Dermis microvascular lymphatic vessel endothelial cell (primary cell): Measurements from ENCODE around the gene ADSS2. TPM values are rescaled to one million over a fixed set of nuclear protein-coding genes. Genes with fewer than 3 reads are reported as not detected.
"Not testable (repeated sequence)": the region's sequence is repeated elsewhere in the genome, so short reads cannot be mapped to it uniquely, and the experiment has no call there.

ENCODE experiments used
- DNase-seq, 2 donors: peaks; one replicate each; pipeline versions ENCODE4 v3.0.0 to v3.0.0-alpha.2; 2010; ENCODE audit warnings: low read depth in 2 of 2
- total RNA-seq: library from RNA; depleted of rRNA; stranded (reverse); fragments of >200 nt; gene quantifications from 2 replicates; pipeline ENCODE4 v1.2.1, GENCODE V29; 2014

ADSS2 gene
- total RNA-seq, 1 donor from 2014 or later, result 61.0 TPM

- DNase-seq, result no peak
Measured at GRCh38 chr1:244397131-244397530, 54.6 kb downstream of the ADSS2 start.

DNA sequence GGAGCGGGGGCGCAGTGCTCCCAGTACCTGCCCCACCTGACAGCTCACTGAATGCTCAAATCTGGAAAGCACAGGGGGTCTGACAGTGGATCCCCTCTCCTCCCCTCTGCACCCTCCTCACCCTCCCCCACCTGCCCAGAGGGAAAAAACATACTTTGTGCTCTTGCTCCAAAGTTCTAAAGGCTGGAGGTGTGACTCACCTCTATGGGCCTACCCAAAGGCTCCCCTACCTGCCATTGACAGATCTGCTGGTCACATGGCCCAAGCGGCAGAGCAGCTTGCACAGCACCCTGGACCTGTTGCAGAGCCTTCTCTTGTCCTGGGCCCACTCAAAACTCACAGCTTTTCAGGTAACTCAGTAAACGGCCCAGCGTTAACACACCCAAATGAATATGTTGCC lies 55.7 kb downstream of the ADSS2 start:
- no peak for DNase-seq

GRCh38 chr1:244394826-244395765 lies 56.6 kb downstream of the ADSS2 start:
- DNase-seq, result no peak

GRCh38 chr1:244394346-244394745 lies 57.4 kb downstream of the ADSS2 start:
- no peak for DNase-seq

- DNase-seq, result no peak
Measured at GRCh38 chr1:244393604-244394176, 58.0 kb downstream of the ADSS2 start.

GRCh38 chr1:244391761-244392160 lies 59.9 kb downstream of the ADSS2 start:
- no peak for DNase-seq

DNA sequence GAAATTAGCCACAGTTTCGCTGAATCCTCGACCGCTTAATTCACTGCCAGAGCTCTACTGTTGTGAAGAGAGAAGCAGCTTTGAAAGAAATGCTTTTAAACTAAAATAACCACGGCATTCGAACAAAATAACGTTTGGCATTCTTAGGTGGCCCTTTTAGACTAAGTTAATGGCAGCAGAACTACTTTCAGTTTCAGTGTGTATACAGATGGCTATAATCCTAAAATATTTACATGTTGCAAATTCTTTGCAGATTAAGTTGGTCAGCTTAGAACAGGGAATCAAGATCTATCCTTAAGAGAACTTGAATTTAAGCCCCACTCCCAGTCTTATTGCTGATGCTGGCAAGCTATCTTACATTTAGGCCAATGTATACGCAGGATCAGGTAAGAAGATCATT lies 62.7 kb downstream of the ADSS2 start:
- DNase-seq, result no peak

DNA sequence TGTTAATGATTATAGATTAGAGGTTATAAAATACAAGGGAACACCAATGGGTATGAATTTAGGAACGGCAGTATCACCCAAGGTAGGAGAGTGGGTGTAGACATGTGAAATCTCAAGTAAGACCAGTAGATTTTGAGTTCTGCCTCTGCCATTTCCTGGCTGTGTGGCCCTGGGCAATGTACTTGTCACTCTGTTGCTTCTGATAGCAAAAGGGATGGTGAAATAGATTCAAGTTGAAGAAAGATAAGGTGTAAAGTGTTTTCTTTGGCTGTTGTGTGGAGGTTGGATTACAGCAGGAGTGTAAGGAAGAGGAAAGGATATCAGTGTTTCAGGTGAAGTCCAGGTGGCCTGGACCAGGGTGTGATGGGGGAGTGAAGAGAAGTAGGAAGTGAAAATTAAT lies 64.3 kb downstream of the ADSS2 start:
- no peak for DNase-seq

- no peak for DNase-seq
Measured at GRCh38 chr1:244386595-244386994, 65.1 kb downstream of the ADSS2 start.

GRCh38 chr1:244384066-244384465 lies 67.6 kb downstream of the ADSS2 start:
- DNase-seq, result no peak

- no peak for DNase-seq
Measured at GRCh38 chr1:244383278-244383884, 68.3 kb downstream of the ADSS2 start.

GRCh38 chr1:244381878-244382565 lies 69.7 kb downstream of the ADSS2 start:
- peak; percentile 36 to 69 for DNase-seq

GRCh38 chr1:244376126-244376525 lies 75.6 kb downstream of the ADSS2 start:
- no peak for DNase-seq

DNA sequence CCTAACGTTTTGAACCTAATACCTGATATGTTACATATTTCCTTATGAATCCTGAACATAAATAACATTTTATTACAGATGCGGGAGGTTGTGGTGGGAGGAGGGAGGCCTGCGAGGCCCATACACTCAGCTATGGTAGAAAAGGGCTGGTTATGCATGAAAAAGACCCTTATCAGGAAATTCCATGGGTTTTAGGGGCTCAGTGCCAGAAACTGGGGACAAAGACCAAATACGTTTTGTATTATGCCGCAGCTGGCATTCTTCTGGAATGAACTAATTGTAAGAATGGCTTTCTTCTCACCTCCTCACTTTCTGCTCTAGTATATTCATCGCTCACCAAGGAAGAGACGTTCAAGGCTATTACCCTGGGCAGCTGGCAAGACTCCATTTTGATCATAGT lies 76.7 kb downstream of the ADSS2 start:
- DNase-seq, result no peak

DNA sequence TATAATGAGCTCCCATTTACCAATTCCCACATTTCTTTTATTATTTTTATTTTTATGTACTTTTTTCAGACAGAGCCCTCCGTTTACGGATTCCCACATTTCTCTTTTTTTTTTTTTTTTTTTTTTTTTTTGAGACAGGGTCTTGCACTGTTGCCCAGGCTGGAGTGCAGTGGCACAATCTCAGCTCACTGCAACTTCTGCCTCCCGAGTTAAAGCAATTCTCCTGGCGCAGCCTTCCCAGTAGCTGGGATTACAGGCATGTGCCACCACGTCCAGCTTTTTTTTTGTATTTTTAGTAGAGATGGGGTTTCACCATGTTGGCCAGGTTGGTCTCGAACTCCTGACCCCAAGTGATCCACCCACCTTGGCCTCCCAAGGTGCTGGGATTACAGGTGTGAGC lies 77.2 kb downstream of the ADSS2 start:
- not testable (repeated sequence) for DNase-seq

DNA sequence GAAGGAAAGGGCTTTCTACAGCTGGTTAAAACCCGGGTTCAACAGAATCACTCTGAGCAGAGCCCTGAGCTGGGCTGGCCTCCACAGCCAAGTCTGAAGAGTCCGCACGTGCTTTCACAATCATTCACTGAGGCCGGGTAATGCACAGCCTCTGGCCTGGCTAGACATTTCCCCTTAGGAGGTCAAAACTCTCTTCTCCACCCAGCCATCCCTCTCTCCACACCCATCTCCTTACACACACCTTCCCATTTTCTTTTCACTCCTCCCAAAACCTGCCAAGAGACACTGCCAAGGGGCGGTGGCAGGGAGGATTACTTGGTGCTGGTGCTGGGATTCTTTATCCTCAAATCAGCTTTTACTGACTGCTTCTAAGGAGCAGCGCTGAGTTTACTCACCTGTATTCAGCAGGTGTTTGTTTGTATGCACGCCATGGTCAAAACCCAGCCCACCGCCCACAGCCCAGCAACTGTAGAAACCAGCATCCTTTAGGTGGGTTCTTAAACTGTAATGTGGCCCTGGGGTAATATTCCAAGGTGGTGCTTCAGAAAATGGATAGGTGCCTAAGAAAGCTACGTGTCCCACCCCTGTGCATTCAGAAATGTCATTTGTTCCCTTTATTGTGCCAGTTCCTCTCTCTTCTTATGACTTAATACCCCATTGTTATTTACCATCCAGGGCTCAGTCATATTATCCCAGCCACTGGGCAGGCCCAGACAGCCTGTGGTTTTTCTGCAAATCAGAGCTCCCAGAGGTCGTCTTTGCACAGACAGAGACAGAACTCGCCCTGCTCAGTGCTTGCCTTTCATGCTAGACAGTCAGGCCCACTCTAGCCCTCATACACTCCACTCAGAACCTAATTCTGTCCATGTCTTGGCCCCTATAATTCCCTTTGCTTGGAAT lies 80.2 kb downstream of the ADSS2 start:
- DNase-seq, result no peak

GRCh38 chr1:244370060-244370637 lies 81.6 kb downstream of the ADSS2 start:
- no peak for DNase-seq

- no peak for DNase-seq
Measured at GRCh38 chr1:244369256-244370057, 82.3 kb downstream of the ADSS2 start.

- no peak for DNase-seq
Measured at GRCh38 chr1:244368279-244368678, 83.4 kb downstream of the ADSS2 start.
